ENCODE measurements around the gene KATNBL1. TPM values are rescaled to one million over a fixed set of nuclear protein-coding genes. Genes with fewer than 3 reads are reported as not detected.

The KATNBL1 gene
- 114 TPM for polyA plus RNA-seq (ENCODE audit: insufficient read length)

GRCh38 chr15:34209421-34210282 lies at the start of gene KATNBL1:
Gene KATNBL1, minus strand, starts transcription at chr15:34210096. Its CDS starts 46,420 bp downstream, at chr15:34163676.
- DNase-seq (ENCODE audit: low read depth), result peak; percentile 89

GRCh38 chr15:34259566-34259965 lies 49.7 kb upstream of the KATNBL1 start:
- DNase-seq (ENCODE audit: low read depth), result no peak

GRCh38 chr15:34258151-34258550 lies 48.3 kb upstream of the KATNBL1 start:
- DNase-seq (ENCODE audit: low read depth), result no peak

- no peak for DNase-seq (ENCODE audit: low read depth)
These were observed 42.6 kb upstream of the KATNBL1 start for GRCh38 chr15:34252545-34252944.

GRCh38 chr15:34248190-34248589 lies 38.3 kb upstream of the KATNBL1 start:
- no peak for DNase-seq (ENCODE audit: low read depth)

GRCh38 chr15:34246276-34246976 lies 36.5 kb upstream of the KATNBL1 start:
- no peak for DNase-seq (ENCODE audit: low read depth)

- no peak for DNase-seq (ENCODE audit: low read depth)
These were observed 33.3 kb upstream of the KATNBL1 start for GRCh38 chr15:34243226-34243625.

GRCh38 chr15:34242331-34242710 lies 32.4 kb upstream of the KATNBL1 start:
- DNase-seq (ENCODE audit: low read depth), result no peak

- no peak for DNase-seq (ENCODE audit: low read depth)
These were observed 31.8 kb upstream of the KATNBL1 start for GRCh38 chr15:34241376-34242330.

- no peak for DNase-seq (ENCODE audit: low read depth)
These were observed 30.6 kb upstream of the KATNBL1 start for GRCh38 chr15:34240537-34240936.

GRCh38 chr15:34239151-34239808 lies 29.4 kb upstream of the KATNBL1 start:
- DNase-seq (ENCODE audit: low read depth), result no peak

GRCh38 chr15:34233614-34234013 lies 23.7 kb upstream of the KATNBL1 start:
- DNase-seq (ENCODE audit: low read depth), result no peak

GRCh38 chr15:34223904-34224596 lies 14.2 kb upstream of the KATNBL1 start:
- no peak for DNase-seq (ENCODE audit: low read depth)

GRCh38 chr15:34217587-34218225 lies 7.8 kb upstream of the KATNBL1 start:
- no peak for DNase-seq (ENCODE audit: low read depth)

GRCh38 chr15:34216527-34217270 lies 6.8 kb upstream of the KATNBL1 start:
- DNase-seq (ENCODE audit: low read depth), result no peak

- DNase-seq (ENCODE audit: low read depth), result no peak
These were observed 4.2 kb upstream of the KATNBL1 start for GRCh38 chr15:34214135-34214534.

GRCh38 chr15:34213690-34214089 lies 3.8 kb upstream of the KATNBL1 start:
- no peak for DNase-seq (ENCODE audit: low read depth)

- DNase-seq (ENCODE audit: low read depth), result no peak
These were observed 3.9 kb downstream of the KATNBL1 start for GRCh38 chr15:34206011-34206410.

- no peak for DNase-seq (ENCODE audit: low read depth)
These were observed 6.0 kb downstream of the KATNBL1 start for GRCh38 chr15:34203936-34204335.
